GM19043 (cell line): ENCODE results near the gene MBD1.
"Not testable (repeated sequence)": the region's sequence is repeated elsewhere in the genome, so short reads cannot be mapped to it uniquely, and the experiment has no call there.

Experiments
- ATAC-seq: cut with Tn5 transposase; IDR thresholded peaks from one replicate; pipeline ENCODE4 v1.9.1; 2021; ENCODE audit warnings: low read depth; ENCODE audit not compliant: unreplicated experiment

The MBD1 gene

DNA sequence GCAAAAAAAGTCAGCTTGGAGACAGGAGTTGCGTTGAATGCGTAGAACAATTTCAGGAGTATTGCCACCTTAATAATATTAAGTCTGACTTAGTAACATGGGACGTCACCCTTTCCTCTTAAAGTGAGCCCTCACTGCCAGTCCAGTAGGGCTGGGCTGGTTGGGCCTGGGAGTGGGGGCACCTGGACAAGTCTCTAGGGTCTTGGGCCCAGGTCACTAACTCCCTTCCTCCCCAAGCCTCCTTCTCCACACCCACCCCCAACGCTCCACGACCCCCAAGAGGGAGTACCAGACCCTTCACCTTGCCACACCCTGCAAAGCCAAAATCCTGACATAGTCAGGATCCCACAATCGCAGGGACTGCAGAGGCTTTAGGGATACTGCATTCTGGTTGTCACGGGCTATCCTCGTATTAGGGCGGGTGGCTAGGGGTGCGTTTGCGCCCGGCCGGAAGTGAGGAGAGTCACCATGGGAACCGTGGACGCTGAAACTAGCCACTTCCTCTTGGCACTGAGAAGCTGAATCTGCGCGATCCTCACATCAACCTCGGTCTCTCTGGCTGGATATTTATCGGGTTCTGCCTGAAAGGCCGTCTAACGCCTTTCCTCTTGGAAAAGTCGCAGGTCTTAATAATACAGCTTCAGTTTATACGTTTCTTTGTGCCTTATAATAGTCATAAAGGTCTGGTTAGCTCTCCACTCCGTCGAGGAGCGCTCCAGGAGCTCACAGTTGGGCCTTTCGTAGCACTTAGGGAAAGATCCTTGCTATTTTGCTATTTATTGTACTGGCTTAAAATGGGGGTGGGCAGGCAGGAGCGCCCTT is 16.5 kb upstream of the MBD1 start:
- ATAC-seq: peak; percentile 99

DNA sequence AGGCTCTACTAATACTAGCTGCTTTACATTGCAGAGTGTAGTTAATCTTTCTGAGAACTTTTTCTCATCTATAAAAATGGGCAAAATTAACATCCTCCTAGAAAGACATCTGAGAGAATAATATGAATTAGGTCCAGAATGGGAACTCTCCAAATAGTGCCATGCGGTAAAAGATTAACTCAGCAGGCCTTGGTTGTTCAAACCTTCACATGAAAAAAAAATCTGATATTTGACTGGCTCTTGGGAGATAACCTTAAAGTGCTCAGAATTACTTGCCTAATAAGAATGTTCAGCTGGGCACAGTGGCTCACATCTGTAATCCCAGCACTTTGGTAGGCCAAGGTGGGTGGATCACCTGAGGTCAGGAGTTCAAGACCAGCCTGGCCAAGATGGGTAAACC is 11.7 kb upstream of the MBD1 start:
- no peak for ATAC-seq

DNA sequence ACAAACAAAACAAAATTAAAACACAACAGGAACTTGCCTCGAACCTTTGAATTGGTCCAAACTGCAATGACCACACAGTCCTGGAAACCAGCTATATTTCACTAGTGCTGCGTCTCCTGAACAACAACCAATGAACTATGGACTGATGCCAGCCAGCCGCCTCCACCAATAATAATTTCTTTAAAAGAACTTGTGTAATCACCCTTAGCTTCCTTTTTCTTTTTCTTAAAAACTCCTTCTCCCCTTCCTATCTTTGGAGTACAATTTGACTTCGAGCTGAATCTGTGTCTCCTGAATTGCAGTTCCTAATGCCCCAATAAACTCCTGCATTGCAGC is 7.8 kb upstream of the MBD1 start:
- no peak for ATAC-seq

DNA sequence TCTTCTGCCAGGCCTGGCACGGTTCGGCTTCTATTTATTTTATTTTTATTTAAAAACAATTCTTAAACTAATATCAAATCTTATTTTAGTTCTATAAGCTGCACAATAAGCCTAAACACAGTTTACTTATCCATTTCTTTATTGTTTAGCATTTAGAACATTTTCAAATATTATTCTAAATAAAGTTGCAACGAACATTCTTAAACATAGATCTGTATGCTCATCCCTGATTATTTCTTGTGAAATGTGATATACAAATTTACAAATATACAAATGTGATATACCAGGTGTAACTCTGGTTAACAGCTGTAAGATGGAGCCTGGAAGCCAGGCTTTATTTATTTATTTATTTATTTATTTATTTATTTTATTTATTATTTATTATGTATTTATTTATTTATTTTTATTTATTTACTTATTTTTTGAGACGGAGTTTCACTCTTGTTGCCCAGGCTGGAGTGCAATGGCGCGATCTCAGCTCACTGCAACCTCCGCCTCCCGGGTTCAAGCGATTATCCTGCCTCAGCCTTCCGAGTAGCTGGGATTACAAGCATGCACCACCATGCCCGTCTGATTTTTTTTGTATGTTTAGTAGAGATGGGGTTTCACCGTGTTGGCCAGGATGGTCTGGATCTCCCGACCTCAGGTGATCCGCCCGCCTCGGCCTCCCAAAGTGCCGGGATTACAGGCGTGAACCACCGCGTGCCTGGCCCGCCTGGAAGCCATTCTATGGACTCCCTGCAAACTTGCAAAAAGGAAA is 7.2 kb upstream of the MBD1 start:
- ATAC-seq: not testable (repeated sequence)

DNA sequence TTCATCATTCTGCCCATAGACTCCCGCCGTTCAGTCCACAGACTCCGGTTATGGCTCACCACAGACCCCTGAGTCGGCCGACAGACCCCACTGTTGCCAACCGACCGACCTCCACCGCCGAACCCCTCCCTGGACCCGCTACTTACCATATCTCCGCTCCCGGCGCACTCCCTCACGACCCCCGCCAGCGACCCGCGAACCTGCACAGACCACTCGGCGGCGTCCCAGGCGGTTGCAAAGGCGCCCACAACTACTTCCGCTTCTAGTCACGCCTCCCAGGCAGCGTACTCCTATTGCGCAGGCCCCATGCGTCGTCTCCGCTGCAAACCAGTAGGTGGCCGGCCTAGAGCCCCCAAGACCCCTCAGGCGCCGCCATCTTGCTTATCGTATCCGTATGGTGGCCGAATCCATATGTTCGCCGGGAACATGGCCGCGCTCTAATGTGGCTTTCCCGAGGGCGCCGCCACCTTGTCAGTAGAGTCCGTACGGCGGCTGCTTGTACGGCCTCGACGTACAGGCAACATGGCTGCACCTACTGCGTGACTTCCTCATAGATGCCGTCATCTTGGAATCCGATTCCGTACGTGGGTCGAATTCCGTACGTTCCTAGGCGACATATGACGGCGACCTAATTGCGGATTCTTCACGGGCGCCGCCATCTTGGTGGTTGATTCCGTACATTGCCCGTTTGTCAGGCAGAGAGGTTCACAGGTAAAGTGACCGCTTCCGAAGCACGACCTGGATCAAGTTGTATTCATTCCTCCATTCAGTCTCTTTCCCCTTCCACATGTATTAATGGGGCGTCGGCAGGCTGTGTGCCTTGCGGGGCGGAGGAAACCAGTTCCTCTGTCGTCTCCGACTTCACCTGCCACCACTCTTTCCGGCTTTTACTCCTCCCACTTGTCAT is 6.4 kb upstream of the MBD1 start, which contains the start of gene CXXC1:
Gene CXXC1, minus strand, starts transcription at position 252 of the 907 bp plus-strand sequence. Its CDS starts 103 bp downstream, at position 149.
- peak; percentile 89 for ATAC-seq

DNA sequence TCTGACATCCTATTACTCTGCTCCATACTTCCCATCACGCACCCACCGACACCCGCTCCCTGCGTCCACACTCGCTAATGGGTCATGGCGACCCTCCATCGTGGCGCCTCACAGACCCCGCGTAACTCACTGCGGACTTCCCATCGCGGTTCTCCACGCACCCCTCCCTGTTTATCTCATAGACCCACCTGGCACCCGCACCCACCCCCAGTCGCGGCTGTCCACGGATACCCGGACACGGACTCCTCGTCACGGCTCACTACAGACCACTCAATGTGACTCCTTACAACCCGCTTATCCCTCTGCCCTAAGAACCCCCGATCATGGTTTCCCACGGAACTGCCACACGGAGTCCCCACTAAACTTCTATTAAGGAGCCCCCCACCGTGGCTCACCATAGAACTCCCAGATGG is 5.7 kb upstream of the MBD1 start:
- no peak for ATAC-seq

DNA sequence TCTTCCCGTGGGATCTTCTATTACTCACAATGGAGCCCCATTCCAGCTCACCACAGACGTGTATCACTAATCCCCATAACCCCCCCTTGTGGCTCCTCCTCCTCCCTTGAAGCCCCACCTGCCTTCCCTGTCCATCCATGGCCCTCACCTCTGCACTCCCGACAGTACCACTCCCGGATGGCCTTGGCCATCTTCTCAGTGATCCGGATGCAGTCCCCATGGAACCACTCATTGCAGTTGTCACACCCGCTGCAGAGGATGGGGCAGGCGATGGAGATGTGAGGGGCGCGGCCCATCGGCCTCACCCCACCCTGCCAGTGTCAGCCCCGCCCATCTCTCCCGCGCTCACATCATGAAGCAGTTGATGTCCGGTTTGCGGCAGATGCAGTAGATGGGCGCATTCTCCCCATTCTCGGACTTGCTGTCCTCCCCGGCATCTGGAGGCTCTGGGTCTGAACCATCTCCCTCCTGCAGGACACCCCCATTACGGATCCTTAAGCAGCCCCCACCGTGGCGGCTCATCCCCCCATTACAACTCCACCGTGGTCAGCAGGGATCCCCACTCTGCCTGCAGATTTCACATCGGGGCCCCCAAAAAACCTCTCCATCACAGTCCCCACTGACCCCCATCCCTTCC is 5.2 kb upstream of the MBD1 start:
- no peak for ATAC-seq

DNA sequence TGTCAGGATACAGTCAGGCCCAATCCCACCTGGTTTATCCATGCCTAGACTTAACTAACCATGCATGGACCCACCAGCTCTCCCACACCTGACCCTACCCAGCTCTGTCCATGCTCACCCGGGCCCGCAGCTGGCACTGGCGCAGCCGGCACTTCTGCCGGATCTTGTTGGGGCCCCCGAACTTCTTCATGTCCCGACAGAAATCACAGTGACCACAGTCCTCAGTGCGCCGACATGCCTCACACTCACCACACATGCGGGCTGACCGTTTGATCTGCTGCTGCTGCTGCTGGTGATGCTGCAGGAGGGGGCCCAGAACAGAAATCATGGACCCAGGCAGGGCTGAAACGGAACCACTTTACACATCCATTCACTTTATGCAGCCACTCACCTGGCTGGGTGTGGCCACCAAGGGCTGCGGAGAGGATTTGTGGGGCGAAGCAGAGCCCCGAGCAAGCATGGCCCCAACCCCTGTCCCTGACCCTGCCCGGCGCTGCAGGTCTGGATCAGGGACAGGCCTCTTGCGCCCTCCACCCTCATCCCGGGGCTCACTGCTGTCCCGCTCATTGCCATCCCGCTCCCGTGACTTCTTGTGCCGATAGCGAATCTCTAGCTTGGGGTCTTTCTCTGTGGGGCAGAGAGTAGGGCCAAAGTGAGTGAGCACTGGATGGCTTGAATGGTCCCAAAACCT is 4.5 kb upstream of the MBD1 start:
- no peak for ATAC-seq

DNA sequence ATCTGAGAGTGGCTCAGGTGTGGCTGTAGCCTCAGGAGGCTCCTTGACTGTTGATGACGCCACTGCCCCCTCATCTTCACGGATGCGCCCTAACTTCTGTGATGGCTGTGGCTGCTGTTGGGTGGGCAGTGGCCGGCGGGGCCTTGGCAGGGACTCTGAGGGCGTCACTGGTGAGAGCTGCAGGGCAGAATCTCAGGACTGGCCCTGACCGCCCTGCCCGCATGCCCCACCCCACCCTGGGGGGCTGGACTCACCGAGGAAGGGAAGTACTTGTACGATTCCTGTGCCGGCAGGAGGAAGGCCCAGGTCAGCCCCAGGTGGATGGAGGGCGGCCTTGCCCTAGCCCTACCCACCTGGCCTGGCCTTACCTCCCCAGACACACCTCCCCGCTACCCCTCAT is 3.7 kb upstream of the MBD1 start:
- ATAC-seq: no peak

DNA sequence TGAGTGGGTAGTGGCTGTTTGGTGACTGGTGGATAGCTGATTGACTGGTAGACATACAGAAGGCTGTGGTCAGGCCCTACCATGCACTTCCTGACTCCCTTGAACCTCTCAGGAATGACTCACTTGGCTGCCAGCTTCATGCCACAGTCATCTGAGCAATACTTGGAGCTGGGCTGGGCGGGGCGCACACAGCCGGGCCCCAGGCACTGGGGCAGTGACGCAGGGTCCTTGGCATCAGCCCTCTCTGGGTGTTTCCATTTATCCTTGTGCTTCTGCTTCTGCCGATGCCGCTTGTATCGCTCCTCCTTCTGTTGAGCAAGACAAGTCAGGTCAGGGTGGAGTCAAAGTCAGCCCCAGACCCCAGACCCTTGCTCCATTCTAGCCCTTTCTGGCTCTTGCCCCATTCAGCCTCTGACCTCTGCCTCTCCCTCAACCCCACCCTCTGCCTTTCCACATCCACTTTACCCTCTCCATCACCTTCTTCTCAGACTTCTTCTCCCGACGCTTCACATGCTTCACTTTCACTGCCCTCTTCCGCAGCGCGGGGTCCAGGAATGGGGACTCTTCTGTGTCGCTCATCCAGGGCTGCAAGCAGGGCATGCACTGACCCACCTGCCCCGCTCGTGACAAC is 3.0 kb upstream of the MBD1 start:
- no peak for ATAC-seq

DNA sequence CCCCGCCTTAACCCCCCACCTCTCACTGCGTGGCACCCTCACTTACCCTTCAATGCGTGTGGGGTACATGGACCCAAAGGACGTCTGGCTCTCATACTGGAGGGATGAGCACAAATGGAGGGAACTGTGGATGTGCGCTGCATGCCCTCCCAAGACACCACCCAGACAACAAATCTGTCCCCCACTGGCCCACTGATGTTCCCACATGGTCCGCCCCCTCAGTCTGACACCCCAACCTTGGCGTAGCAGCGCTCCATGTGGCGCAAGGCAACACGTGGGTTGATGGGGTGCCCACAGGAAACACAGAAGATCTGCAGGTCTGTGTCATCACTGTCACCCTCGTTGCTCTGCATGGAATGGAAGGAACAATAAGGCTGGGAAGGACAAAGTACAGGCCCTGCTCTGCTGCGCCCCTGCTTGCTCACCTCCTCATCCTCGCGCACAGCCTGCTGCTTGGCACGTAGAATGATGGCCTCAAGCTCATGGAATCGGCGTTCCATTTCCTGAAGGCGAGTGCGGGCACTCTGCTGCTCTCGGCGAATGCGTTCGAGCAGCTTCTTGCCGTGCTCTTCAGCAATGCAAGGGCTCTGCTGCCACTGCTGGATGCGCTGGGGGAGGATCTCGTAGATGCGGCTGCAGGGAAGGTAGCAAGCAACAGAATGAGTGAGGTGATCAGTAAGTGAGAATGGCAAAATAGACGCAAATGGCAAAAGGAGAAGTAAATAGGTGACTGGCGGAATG is 2.3 kb upstream of the MBD1 start:
- ATAC-seq: no peak

DNA sequence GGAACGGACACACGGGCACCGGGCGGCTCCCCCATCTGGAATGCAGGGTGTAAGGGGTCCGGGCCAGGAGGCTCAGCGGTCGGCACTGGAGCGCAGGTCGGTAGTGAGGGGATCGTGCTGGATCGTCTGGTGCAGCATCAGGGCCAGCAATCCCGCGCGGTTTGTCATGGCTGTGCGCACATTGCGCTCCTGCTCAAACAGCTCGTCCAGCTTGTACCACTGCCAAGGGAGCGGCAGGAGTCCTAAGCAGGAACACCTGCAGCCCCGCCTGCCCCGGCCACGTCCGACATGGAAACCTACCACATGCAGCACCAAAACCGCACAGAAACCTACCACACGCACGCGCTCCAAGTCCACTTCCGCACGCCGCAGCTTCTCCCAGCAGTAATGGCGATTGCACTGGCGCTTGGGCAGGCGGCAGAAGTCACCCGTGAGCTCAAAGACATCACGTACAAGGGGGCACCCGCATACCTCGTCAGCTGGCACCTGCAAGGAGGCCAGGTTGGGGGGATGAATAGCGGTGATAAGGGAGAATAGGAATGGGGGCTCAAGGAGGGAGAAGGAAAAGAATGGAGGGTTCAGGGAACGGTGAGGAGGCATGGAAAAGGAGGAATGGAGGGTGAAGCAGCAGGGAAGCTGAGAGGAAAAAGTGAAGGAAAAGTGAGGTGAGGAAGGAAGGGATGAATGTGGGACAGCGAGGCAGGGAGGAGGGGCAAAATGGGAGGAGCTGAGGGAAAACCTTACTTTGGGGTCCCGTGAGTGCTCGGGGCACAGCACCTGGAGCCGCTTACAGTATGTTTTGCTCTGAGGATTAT is 1.4 kb upstream of the MBD1 start:
- ATAC-seq: no peak

DNA sequence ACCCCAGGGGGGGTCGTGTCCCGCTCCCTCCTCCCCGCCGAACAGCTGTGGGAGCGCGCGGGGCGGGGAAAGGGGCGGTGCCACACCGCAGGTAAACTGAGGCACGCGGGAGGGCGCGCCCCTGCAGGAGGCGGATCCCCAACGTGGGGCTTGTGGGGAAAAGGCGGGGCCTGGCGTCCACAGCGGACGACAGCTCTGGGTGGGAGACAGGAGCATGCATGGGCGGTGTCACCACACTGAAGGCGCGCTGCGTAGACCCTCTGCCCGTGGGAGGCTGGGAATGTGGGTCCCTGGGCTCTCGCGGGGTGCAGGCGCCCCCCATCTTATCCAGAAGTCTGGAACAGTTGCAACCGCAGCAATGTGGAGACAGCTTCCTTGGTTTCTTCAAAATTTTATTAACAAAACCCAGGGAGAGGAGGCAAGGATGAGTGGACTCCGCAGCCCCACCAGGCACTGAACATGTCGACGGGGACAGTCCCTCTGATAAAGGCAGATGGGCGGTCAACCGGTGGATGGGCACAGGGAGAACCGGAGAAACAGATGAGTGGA is 723 bp upstream of the MBD1 start:
- ATAC-seq: no peak

DNA sequence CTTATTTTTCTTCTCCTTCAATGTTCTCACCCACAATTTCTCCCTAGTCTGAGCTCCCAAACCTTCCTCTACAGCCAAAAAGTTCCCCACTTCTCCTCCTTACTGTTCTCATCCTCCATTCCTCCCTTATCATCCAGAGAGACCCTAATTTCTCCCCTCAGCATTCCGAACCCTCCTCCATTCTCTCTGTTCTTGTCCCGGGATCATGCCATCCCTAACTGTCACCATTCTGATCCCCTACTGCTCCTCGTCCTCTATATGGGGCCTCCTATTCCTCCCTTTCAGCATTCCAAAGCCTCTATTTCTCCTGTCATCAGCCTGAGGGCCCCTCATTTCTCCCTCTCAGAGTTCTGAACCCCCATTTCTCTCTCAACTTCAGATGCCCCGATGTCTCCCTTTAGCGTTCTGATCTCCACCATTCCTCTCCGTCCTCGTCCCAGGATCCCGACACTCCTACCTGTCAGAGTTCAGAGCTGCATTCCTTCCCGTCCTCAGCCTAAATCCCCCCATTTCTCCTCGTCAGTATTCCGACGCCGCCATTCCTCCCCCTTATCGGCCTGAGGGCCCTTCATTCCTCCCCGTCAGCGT is 522 bp downstream of the MBD1 start:
- ATAC-seq: no peak

DNA sequence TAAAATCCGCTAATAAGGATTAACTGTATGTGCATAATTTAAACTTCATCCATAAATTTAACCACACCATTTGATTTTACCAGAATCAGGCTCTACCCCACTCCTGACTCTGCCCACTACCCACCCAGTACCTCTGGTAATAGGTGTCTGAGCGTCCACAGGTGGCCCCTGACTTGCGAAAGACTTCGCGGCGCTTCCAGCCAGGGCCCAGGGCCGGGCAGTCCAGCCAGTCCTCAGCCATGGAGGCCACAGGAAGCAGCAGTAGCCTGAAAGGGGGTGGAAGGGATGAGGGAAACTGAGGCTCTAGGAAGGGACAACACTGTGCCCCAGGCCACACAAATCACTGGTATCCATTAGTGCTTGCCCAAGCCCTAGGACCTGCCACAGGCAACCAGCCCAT is 1.6 kb downstream of the MBD1 start:
- no peak for ATAC-seq

DNA sequence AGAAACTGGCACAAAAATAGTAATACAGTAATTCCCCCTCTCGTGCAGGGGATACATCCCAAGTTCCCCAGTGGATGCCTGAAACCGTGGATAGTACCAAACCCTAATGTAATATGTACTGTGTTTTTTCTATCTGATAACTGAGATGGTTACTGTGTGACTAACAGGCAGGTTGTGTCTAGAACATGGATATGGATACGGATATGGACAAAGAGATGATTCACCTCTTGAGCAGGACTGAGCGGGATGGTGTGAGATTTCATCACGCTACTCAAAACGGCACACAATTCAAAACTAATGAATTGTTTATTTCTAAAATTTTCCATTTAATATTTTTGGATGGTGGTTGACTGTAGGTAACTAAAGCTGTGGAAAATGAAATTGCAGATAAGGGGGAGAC is 3.4 kb downstream of the MBD1 start:
- no peak for ATAC-seq

DNA sequence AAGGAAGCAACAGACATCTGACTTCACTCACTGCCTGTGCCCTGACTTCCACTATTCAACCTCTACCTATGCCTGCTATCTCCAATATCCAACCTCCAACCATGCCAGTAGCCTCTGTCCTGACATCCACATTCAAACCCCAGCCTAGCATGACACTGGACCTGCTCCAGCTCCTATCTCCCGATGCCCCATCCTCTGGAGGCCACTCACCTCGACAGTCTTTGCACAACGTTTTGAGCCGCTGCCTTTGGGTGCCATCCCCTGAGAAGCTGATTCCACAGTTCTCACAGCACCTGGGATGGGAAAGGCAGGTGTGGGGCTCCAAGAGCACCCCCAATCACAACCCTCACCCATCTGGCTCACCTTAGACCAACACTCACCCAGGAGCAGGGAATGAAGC is 4.9 kb downstream of the MBD1 start:
- ATAC-seq: no peak
